Superior temporal gyrus (tissue), 1 donor: ENCODE data around the gene STXBP6.
"Not testable (repeated sequence)": the region's sequence is repeated elsewhere in the genome, so short reads cannot be mapped to it uniquely, and the experiment has no call there.

Source experiments
- DNase-seq: peaks from one replicate; pipeline ENCODE4 v3.0.0-alpha.2; 2016; ENCODE audit errors: extremely low spot score

Gene STXBP6

GRCh38 chr14:24858052-24858451 is 191.9 kb downstream of the STXBP6 start:
- DNase-seq = no peak

- DNase-seq = no peak
Measured at GRCh38 chr14:24857277-24857676, 192.7 kb downstream of the STXBP6 start.

GRCh38 chr14:24853446-24853845 is 196.5 kb downstream of the STXBP6 start:
- no peak for DNase-seq

- no peak for DNase-seq
Measured at GRCh38 chr14:24852312-24853060, 197.5 kb downstream of the STXBP6 start.

GRCh38 chr14:24851837-24852236 is 198.1 kb downstream of the STXBP6 start:
- no peak for DNase-seq

GRCh38 chr14:24851406-24851805 is 198.5 kb downstream of the STXBP6 start:
- DNase-seq = no peak

- no peak for DNase-seq
Measured at GRCh38 chr14:24850072-24850471, 199.9 kb downstream of the STXBP6 start.

GRCh38 chr14:24849471-24849870 is 200.5 kb downstream of the STXBP6 start:
- DNase-seq = peak; percentile 47

- DNase-seq = peak; percentile 78
Measured at GRCh38 chr14:24848102-24848790, 201.7 kb downstream of the STXBP6 start.

GRCh38 chr14:24847568-24848095 is 202.3 kb downstream of the STXBP6 start:
- peak; percentile 38 for DNase-seq

GRCh38 chr14:24846261-24846660 is 203.7 kb downstream of the STXBP6 start:
- no peak for DNase-seq

- no peak for DNase-seq
Measured at GRCh38 chr14:24845851-24846250, 204.1 kb downstream of the STXBP6 start.

- no peak for DNase-seq
Measured at GRCh38 chr14:24844011-24844410, 205.9 kb downstream of the STXBP6 start.

- no peak for DNase-seq
Measured at GRCh38 chr14:24843494-24843893, 206.5 kb downstream of the STXBP6 start.

- no peak for DNase-seq
Measured at GRCh38 chr14:24840204-24840893, 209.6 kb downstream of the STXBP6 start.

- DNase-seq = no peak
Measured at GRCh38 chr14:24839617-24840203, 210.2 kb downstream of the STXBP6 start.

- peak; percentile 45 for DNase-seq
Measured at GRCh38 chr14:24838945-24839616, 210.9 kb downstream of the STXBP6 start.

- no peak for DNase-seq
Measured at GRCh38 chr14:24837280-24838046, 212.5 kb downstream of the STXBP6 start.

- DNase-seq = not testable (repeated sequence)
Measured at GRCh38 chr14:24836324-24836723, 213.6 kb downstream of the STXBP6 start.

- DNase-seq = no peak
Measured at GRCh38 chr14:24834956-24835355, 215.0 kb downstream of the STXBP6 start.

- no peak for DNase-seq
Measured at GRCh38 chr14:24833385-24833784, 216.6 kb downstream of the STXBP6 start.
